LHCN-M2 (cell line): ENCODE measurements around the gene IL34. TPM values are rescaled to one million over a fixed set of nuclear protein-coding genes. Genes with fewer than 3 reads are reported as not detected.
"Not testable (repeated sequence)": the region's sequence is repeated elsewhere in the genome, so short reads cannot be mapped to it uniquely, and the experiment has no call there.

Experiments
- DNase-seq: peaks from one replicate; pipeline ENCODE4 v3.0.0-alpha.2; 2012; ENCODE audit warnings: low read depth
- total RNA-seq: library from RNA; depleted of rRNA; stranded (reverse); fragments of >200 nt; gene quantifications from 2 replicates; pipeline ENCODE4 v1.2.3, GENCODE V29; 2014

The IL34 gene
- total RNA-seq, 1 experiment from 2014 or later = 4.1 TPM

DNA sequence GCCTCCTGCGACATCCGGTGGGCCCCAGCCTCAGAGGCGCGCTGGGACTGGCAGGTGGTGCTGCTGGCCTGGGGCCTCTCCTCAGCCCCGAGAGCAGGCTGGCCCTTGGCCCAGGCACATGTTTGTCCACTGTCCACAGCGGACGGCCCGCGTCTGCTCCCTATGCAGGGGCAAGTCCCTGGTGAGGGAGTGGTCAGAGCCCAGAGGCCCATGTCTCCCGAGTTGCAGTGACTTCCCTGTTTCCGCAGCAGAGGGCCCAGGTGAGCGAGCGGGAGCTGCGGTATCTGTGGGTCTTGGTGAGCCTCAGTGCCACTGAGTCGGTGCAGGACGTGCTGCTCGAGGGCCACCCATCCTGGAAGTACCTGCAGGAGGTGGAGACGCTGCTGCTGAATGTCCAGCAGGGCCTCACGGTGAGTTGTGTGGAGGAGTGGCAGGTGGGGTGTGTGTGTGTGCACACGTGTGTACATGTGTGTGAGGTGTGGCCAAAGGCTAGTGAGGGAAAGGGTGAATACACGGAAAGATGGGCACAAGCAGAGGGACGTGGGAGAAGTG lies 10.4 kb downstream of the IL34 start:
- DNase-seq = no peak

- DNase-seq = peak; percentile 84
Measured at GRCh38 chr16:70657956-70658355, 11.6 kb downstream of the IL34 start.

GRCh38 chr16:70658921-70659320 lies 12.6 kb downstream of the IL34 start:
- DNase-seq = no peak

DNA sequence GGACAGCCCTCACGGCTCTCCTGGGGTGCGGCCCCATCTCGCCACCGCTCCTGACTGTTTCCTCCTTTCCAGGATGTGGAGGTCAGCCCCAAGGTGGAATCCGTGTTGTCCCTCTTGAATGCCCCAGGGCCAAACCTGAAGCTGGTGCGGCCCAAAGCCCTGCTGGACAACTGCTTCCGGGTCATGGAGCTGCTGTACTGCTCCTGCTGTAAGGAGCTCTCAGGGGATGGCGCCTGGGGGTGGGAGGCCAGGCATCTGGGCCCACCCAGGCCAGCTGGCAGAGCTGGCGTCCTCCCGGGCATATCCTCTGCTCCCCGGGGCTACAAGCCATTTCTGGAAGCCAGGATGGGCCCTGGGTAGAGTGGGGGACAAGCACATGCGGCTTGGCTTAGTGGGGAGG lies 13.2 kb downstream of the IL34 start:
- DNase-seq = no peak

GRCh38 chr16:70659953-70660671 lies 13.8 kb downstream of the IL34 start:
- DNase-seq = no peak

- no peak for DNase-seq
Measured at GRCh38 chr16:70660672-70661350, 14.5 kb downstream of the IL34 start.

DNA sequence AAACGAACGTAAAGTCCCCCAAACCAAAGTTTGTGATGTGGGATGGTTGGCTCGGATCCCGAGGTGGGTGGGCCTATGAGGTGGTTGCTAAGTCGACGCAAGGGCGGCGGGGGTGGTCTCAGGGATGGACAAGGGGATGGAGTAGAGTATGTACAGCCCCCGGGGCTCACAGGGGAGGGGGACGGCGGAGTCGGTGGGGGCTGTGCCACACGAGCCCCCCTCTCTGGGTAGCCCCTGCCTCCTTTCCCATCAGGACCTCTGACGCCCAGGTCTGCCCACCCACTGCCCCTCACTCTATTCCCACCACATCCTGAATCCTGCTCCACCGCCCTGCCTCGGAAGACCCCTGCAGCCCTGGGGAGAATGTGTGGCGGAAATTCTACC lies 15.2 kb downstream of the IL34 start:
- DNase-seq = no peak

DNA sequence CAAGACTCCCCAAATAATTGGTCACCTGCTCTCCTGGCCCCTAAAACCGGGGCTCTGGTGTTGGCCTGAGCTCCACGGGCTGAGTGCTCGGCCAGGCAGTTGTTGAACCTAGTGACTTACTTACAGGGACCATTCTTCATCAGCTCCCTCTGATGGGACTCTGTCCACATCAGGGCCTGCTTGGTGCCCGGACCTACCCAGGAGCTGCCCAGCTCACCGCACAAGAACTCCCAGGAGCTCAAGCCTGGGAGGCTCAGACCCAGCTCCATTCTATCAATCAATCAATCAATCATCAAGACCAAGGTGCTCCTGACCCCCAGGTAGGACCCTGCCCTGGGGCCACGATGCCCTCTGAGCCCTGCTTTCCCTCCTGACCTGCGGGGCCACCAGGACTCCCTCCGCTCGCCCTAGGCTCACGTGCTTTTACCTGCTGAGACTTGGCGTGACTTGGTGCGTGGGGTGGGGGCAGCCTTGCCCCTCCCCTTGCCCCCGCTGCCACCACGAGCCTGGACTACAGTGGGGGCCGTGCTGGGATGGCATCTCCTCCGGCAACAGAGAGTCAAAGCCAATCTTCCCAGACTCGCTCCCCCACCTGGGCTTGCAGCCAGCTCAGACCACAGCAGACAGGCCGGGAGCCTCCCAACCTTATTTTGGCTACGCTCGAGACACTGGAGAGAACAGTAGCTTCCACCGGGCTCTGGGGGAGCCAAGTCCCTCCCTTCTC lies 15.7 kb downstream of the IL34 start:
- DNase-seq = peak; percentile 35

DNA sequence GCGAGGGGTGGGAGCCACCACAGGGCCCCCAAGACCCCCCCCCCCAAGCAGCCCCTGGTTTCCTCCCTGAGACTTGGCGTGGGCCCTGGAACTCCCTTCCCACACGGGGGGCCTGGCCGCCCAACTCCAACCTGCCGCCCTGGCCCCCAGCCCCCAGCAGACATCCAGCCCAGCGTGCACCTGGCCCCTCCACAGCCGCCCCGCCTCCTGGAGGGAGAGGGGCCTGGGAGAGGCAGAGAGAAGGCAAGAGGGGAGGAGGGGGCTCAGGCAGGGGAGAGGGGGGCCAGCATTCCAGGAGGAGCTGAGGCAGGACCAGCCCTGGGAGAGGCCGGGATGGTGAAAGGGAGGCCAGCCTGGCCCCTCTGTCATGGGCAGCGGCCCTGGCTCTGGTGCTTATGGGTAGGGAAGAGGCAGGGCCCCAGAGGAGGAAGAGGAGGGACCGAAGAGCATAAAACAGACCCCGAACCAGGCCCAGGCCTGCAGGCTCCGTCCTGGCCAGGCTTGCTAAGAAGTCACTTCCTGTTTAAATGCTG lies 16.7 kb downstream of the IL34 start:
- no peak for DNase-seq

- no peak for DNase-seq
Measured at GRCh38 chr16:70663524-70664324, 17.4 kb downstream of the IL34 start.

DNA sequence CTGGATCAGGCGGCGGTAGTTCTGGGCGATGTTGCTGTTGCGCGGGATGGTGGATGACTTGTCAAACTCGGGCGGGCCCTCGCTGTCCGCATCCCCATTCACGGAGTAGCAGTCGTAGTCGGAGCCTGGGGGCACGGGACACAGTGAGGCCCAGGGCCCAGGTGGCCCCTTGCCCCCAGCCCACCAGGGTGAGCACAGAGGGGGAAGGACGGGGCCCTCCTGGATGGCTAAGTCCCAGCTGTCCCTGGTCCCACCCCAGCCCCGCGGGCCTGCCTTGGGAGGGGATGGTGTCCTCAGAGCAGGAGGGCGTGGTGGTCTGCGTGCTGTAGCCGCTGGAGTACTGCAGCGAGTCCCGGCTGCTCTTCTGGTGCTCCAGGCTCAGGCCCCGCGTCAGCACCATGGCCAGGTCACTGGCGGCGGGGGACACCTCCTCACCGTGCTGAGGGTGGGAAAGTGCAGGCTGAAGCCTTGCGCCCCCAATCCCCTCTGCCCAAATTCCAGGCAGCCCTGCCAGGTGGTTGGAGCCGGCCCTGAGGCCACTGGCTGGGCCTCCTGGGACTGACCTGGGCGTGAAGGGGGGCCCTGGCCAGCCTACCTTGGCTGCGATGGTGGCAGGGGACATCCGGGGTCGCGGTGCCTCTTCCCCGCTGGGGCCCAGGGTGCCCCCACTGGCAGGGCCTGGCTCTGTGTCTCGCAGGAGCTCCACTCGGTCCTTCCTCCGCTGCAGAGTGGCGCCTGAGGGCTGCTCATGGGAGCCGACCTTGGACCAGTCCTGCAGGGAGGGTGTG lies 18.2 kb downstream of the IL34 start:
- no peak for DNase-seq

DNA sequence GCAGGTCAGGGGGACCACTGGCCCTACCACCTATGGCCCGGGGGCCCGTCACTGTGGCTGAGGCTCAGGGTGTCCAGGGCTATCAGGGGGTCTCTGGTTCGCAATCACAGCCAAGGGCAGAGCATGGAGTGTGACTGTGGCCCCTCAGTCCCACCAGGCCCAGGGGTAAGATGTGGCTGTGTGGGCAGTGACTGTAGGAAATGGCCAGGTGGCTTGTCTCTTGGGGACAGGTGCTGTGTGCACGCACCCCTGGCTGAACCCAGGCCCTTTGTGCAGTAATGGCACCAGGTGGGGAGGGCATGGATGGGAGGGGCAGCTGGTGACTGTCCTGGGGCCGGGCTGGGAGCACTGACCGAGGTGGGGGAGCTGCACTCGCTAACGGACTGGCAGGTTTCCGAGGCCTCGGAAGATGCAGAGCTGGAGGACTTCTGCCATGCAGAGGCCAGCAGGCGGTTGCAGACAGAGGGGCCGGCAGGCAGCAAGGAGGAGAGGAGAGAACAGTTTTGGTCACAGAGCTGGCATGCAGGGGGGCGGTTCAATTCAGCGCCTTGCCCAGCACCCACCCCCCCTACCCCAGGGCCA lies 18.8 kb downstream of the IL34 start:
- no peak for DNase-seq

DNA sequence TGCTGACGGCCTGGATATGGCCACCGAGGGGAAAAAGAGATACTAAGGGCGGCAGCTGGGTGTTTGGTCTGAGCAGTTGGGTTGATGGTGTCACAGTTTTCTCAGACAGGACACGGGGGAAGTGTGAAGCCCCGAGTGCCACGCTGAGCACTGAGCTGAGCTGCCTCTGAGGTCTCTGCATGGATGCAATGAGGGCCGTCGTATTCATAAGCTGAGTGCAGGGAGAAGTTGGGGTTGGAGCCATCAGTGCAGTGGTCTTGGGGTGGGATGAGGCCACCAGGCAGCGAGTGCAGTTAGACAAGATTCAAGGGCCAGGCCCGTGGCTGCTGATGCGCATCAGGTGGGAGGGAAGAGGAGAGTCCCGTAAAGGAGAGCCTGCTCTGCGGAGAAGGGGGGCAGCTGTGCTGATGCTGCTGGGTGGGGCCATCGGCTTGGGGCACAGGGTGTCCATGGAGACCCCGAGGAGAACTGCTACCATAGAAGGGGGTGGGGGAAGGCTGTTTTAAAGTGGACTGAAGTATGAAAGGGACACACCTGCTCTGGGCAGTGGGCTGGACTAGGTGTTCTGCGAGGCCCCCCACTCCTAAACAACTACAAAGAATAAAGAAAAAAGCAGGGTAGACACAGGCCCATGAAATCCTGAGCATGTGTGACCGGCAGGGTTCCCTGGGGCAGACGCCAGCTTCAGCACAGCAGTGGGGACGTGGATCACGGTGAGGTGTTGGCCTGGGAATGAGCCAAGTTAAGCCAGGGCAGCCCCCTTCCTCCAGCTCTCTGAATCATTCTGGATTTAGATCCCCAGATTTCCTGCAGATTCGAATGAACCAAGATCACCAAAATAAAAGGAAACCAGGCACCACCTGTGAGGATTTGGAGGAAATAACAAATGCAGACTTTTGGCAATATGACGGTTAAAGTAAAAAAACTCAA lies 19.7 kb downstream of the IL34 start:
- no peak for DNase-seq

DNA sequence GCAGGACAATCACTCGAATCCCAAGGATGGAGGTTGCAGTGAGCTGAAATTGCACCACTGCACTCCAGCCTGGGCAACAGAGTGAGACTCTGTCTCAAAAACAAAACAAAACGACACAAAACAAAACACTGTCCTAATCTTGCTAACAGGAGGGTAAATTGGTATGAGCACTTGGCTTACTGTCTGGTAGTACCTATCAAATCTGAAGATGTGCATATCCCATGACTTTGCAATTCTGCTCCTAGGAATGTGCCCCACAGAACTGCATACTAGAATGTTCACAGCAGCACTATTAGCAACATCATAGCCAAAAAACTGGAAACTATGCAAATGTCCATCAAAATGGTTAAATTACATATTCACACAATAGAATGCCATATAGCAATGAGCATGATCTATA lies 23.8 kb downstream of the IL34 start:
- DNase-seq = no peak

GRCh38 chr16:70670938-70671337 lies 24.6 kb downstream of the IL34 start:
- DNase-seq = not testable (repeated sequence)

DNA sequence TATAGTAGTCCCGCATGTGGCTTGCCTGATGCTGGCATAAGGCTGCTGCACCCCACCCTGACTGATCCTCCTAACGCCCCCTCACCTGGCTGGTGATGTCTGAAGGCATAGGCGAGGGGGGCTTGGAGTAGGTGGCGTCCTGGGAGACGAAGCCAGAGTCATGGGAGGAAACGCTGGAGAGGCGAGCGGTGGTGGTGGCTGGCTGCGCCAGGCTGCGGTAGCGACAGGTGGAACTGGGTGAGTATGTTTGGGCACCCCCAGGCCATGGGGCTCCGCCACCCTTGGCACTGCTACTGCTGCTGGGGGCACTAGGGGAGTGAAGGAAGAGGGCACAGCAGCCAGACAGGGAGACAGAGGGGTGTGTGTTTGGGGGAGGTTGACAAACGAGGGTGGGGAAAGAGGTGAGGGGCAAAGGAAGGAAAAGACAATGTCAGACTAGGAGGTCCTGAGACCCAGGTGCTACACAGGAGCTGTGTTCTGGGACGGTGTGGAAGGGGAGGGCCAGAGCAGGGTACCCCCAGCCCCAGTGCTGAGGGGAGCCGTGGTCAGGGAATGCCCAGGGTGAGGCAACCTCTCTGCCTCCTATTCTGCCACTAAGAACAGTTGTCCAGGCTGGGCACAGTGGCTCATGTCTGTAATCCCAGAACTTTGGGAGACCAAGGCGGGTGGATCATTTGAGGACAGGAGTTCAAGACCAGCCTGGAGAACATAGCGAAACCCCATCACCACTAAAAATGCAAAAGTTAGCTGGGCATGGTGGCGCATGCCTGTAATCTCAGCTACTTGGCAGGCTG lies 28.1 kb downstream of the IL34 start:
- DNase-seq = no peak

GRCh38 chr16:70675851-70676513 lies 29.6 kb downstream of the IL34 start:
- no peak for DNase-seq
